ENCODE results near the gene ST6GALNAC1.

DNA sequence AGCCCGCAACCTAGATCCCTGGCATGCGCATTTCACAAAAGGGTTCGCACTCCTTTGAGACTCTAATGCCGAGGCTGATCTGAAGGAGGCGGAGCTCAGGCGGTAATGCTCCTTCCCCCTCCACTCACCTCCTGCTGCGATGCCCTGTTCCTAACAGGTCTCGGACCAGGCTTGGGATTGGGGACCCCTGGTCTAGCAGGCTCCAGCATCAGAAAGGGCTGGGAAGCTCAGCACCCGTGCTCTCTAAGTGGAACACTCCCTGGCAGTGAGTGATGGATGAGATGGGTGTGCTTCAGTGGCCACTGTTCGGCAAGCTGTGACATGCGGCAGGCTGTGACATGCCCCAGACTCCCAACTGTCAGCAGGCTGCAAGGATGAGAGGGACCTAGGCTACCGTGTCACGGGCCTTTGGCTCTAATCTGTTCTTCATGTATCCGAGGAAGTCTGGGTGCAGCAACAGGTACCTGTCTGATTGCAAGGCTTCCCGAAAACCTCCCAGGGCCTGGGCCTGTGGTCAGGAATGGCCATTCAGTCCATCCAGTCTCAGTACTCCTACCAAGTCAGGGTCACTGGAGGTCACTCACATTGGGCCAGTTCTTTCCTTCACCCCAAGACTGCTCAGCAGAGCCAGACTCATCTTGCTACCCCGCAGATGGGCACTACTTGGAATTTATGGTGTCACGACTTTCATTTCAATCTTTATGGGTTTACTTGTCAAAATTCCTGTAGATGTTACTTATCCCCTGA lies 56.6 kb downstream of the ST6GALNAC1 start:
- TF ChIP-seq POLR2A (IDR thresholded peaks at IDR 0.05) (no peak), EP300 (IDR thresholded peaks at IDR 0.05; ENCODE audit: low read depth) (no peak), POLR2AphosphoS5 (IDR thresholded peaks at IDR 0.05) (no peak)
- TF ChIP-seq, protein P1, sequence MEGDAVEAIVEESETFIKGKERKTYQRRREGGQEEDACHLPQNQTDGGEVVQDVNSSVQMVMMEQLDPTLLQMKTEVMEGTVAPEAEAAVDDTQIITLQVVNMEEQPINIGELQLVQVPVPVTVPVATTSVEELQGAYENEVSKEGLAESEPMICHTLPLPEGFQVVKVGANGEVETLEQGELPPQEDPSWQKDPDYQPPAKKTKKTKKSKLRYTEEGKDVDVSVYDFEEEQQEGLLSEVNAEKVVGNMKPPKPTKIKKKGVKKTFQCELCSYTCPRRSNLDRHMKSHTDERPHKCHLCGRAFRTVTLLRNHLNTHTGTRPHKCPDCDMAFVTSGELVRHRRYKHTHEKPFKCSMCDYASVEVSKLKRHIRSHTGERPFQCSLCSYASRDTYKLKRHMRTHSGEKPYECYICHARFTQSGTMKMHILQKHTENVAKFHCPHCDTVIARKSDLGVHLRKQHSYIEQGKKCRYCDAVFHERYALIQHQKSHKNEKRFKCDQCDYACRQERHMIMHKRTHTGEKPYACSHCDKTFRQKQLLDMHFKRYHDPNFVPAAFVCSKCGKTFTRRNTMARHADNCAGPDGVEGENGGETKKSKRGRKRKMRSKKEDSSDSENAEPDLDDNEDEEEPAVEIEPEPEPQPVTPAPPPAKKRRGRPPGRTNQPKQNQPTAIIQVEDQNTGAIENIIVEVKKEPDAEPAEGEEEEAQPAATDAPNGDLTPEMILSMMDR (IDR thresholded peaks at IDR 0.05) = no peak

All from transverse colon (tissue), 4 donors.